Measurements from ENCODE around the gene NCKAP5.
A peak's percentile ranks its signal among the peaks of the same experiment; 100 is the strongest.

The NCKAP5 gene

GRCh38 chr2:132677661-132678060 is 890.6 kb downstream of the NCKAP5 start:
- H3K27ac ChIP-seq, result no peak overlapping the region
- no peak for DNase-seq (ENCODE audit: low read depth, low spot score)

GRCh38 chr2:132676999-132677398 is 891.3 kb downstream of the NCKAP5 start:
- no peak overlapping the region for H3K27ac ChIP-seq
- DNase-seq (ENCODE audit: low read depth, low spot score), result no peak

- DNase-seq (ENCODE audit: low read depth, low spot score), result peak; percentile 16
Observed at GRCh38 chr2:132671151-132671835, 897.0 kb downstream of the NCKAP5 start.

GRCh38 chr2:132670496-132671150 is 897.6 kb downstream of the NCKAP5 start:
- H3K27ac ChIP-seq, result no peak overlapping the region
- DNase-seq (ENCODE audit: low read depth, low spot score), result no peak

More at GRCh38 chr2:132671151-132671835, 897.0 kb downstream of the NCKAP5 start:
- no peak overlapping the region for H3K27ac ChIP-seq

GRCh38 chr2:132669908-132670495 is 898.3 kb downstream of the NCKAP5 start, which contains the start of gene LYPD1:
TSS of gene LYPD1 (minus strand) at chr2:132670205. CDS start at chr2:132669932, 273 bp downstream.
- no peak within 1 kb of the TSS for H3K27ac ChIP-seq
- DNase-seq (ENCODE audit: low read depth, low spot score), result no peak

- DNase-seq (ENCODE audit: low read depth, low spot score), result no peak
- no peak overlapping the region for H3K27ac ChIP-seq
Observed at GRCh38 chr2:132668987-132669907, 899.0 kb downstream of the NCKAP5 start.

GRCh38 chr2:132668189-132668823 is 900.0 kb downstream of the NCKAP5 start:
- no peak overlapping the region for H3K27ac ChIP-seq
- no peak for DNase-seq (ENCODE audit: low read depth, low spot score)

- DNase-seq (ENCODE audit: low read depth, low spot score), result no peak
- no peak overlapping the region for H3K27ac ChIP-seq
Observed at GRCh38 chr2:132667706-132668105, 900.6 kb downstream of the NCKAP5 start.

- DNase-seq (ENCODE audit: low read depth, low spot score), result no peak
- H3K27ac ChIP-seq, result no peak overlapping the region
Observed at GRCh38 chr2:132665401-132666140, 902.7 kb downstream of the NCKAP5 start.

- H3K27ac ChIP-seq, result no peak overlapping the region
- DNase-seq (ENCODE audit: low read depth, low spot score), result no peak
Observed at GRCh38 chr2:132664096-132664495, 904.2 kb downstream of the NCKAP5 start.

- no peak for DNase-seq (ENCODE audit: low read depth, low spot score)
- H3K27ac ChIP-seq, result no peak overlapping the region
Observed at GRCh38 chr2:132662732-132663131, 905.5 kb downstream of the NCKAP5 start.

GRCh38 chr2:132659331-132659730 is 908.9 kb downstream of the NCKAP5 start:
- H3K27ac ChIP-seq, result no peak overlapping the region
- no peak for DNase-seq (ENCODE audit: low read depth, low spot score)

- DNase-seq (ENCODE audit: low read depth, low spot score), result no peak
- no peak overlapping the region for H3K27ac ChIP-seq
Observed at GRCh38 chr2:132656266-132656975, 911.8 kb downstream of the NCKAP5 start.

- peak; percentile 51 for DNase-seq (ENCODE audit: low read depth, low spot score)
- H3K27ac ChIP-seq, result no peak overlapping the region
Observed at GRCh38 chr2:132654968-132655367, 913.3 kb downstream of the NCKAP5 start.

- no peak overlapping the region for H3K27ac ChIP-seq
- DNase-seq (ENCODE audit: low read depth, low spot score), result no peak
Observed at GRCh38 chr2:132654335-132654734, 913.9 kb downstream of the NCKAP5 start.

GRCh38 chr2:132652474-132652873 is 915.8 kb downstream of the NCKAP5 start:
- DNase-seq (ENCODE audit: low read depth, low spot score), result no peak
- no peak overlapping the region for H3K27ac ChIP-seq

- H3K27ac ChIP-seq, result no peak overlapping the region
- no peak for DNase-seq (ENCODE audit: low read depth, low spot score)
Observed at GRCh38 chr2:132651115-132652045, 916.9 kb downstream of the NCKAP5 start.
